ENCODE results near the gene ZNF423. TPM values are rescaled to one million over a fixed set of nuclear protein-coding genes. Genes with fewer than 3 reads are reported as not detected.

The ZNF423 gene
- total RNA-seq, 4 donors from 2014 or later = 0.67 to 3.7 (median 2.2) TPM

GRCh38 chr16:49780433-49780832 lies 75.5 kb downstream of the ZNF423 start:
- DNase-seq (ENCODE audit: low spot score in 2 of 2) = no peak
- WGBS, 2 donors = 69 to 81% methylated on average over 12 of the region's 12 CpGs
- TF ChIP-seq CTCF (IDR thresholded peaks at IDR 0.05) = no peak
- no peak for TF ChIP-seq POLR2A (IDR thresholded peaks at IDR 0.05)
- intact Hi-C loops (cut with DNase I; ENCODE audit: low total_unique reads) = no loop called here
- H3K4me3 ChIP-seq (ENCODE audit: low read depth, poor library complexity, severe bottlenecking) = no peak overlapping the region

DNA sequence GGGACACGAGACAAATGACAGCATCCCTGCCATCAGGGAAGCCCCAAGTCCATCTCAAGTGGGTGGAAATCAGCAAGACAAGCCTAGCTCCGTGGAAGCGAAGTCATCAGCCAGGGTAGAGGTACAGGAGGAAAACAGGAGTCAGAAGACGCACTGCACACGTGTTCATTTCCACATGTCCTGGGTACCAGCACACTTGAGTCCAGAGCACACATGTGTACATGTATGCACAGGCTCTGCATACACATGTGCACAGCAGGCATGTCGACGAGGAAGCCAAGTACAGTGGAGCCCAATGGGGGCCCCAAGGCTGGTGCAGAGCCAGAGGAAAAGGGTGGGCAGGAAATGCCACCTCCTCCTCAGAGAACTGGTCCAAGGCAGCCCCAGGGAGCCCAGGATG lies 75.9 kb downstream of the ZNF423 start:
- TF ChIP-seq CTCF (IDR thresholded peaks at IDR 0.05) (no peak), POLR2A (IDR thresholded peaks at IDR 0.05) (no peak)

GRCh38 chr16:49778202-49778930 lies 77.5 kb downstream of the ZNF423 start:
- intact Hi-C loops (cut with DNase I; ENCODE audit: low total_unique reads) = no loop called here
- TF ChIP-seq POLR2A (IDR thresholded peaks at IDR 0.05) (no peak), CTCF (IDR thresholded peaks at IDR 0.05) (no peak)
- no peak for DNase-seq (ENCODE audit: low spot score in 2 of 2)
- H3K4me3 ChIP-seq (ENCODE audit: low read depth, poor library complexity, severe bottlenecking) = no peak overlapping the region
- WGBS, 2 donors = 68 to 84% methylated on average over 11 of the region's 11 CpGs

More for the DNA sequence above, 75.9 kb downstream of the ZNF423 start:
- intact Hi-C loops (cut with DNase I; ENCODE audit: low total_unique reads) = no loop called here
- DNase-seq (ENCODE audit: low spot score in 2 of 2) = no peak
- WGBS, 2 donors = 63 to 64% methylated on average over 7 of the region's 7 CpGs
- no peak overlapping the region for H3K4me3 ChIP-seq (ENCODE audit: low read depth, poor library complexity, severe bottlenecking)

- TF ChIP-seq CTCF (IDR thresholded peaks at IDR 0.05) = no peak
- no peak for TF ChIP-seq POLR2A (IDR thresholded peaks at IDR 0.05)
- H3K4me3 ChIP-seq (ENCODE audit: low read depth, poor library complexity, severe bottlenecking) = no peak overlapping the region
- DNase-seq (ENCODE audit: low spot score in 2 of 2) = no peak
- intact Hi-C loops (cut with DNase I; ENCODE audit: low total_unique reads) = no loop called here
- WGBS, 2 donors = 78 to 79% methylated on average over 4 of the region's 4 CpGs
Observed at GRCh38 chr16:49776734-49777133, 79.2 kb downstream of the ZNF423 start.

DNA sequence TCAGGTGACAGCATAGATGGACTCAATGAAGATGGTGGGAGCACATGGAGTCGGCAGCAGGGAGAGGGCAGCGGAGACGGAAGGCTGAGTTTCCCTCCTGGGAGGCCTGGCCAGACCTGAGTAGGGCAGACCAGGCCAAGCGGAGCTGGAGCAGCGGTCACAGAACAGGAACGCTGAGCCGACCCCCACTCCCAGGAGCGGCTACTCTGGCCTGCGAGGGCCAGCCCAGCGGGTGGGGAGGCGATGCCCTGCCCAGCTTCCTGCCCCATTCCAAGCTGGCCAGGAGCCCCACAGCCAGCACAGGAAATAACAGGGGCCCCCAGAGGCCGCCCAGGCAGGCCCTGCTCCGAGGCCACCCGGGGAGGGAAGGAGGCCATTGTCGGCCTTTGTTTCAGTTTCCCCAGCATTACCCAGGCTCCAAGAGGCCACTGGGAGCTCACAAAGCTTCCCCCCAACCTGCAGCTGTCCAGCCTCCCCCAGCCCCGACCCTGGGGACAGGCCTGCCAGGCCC lies 79.8 kb downstream of the ZNF423 start:
- intact Hi-C loops (cut with DNase I; ENCODE audit: low total_unique reads) = no loop called here
- no peak overlapping the region for H3K4me3 ChIP-seq (ENCODE audit: low read depth, poor library complexity, severe bottlenecking)
- DNase-seq (ENCODE audit: low spot score in 2 of 2) = no peak
- WGBS, 2 donors = 66 to 70% methylated on average over 9 to 16 of the region's 16 CpGs
- TF ChIP-seq CTCF (IDR thresholded peaks at IDR 0.05) (no peak), POLR2A (IDR thresholded peaks at IDR 0.05) (no peak)

All from lower leg skin (tissue), 4 donors.